ENCODE measurements around the gene EPAS1.

Gene EPAS1

DNA sequence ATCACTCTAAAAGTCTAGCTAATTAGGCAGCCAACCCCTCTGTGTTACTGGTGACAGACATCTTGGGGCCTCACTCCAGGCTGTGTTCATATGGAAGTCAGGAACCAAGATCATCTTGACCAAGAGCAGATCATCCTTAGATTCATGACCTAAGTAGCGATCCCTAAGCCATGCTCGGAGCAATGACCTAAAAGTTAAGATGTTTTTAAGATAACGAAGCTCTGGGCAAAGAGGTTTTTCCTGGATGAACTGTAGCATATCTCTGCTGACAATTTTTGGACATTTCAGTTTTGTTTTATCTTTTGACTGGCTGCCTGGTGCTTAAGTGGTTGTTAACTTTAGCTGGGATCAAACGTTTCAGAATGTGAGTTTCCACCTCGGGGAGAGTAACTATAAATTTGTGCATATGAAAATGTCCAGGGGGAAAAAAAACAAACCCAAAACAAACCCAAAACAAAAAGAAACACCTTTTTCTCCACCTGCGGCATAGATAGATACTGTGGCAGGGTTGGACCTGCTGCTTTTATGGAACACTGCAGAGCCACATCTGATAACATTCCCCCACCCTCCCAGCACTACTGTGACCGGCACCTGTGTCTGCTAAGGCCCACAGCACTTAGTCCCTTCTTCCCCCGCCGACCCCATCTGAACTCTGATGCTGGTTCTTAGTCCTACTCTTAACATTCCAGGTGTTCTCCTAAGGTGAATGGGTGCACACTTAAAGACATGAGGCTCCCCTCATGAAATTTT lies 45.5 kb downstream of the EPAS1 start:
- no peak for DNase-seq

DNA sequence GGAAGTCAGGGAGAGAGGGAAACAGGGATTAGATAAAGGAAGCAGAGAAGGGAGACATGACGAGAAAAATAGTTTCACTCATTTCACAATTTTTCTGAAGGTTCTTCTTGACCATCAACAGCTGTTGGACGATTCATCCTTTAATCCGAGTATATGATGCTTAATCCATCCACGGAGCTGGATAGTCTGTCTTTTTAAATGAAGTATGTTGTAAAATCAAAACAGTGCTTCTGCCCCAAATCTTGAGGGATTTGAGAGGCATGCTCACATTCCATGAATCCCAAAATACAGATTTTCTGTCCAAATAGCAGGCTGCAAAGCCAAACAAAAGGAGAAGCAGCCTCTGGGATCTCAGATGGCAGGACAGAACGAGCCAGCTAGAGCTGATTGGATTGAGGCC lies 47.5 kb downstream of the EPAS1 start:
- no peak for DNase-seq

DNA sequence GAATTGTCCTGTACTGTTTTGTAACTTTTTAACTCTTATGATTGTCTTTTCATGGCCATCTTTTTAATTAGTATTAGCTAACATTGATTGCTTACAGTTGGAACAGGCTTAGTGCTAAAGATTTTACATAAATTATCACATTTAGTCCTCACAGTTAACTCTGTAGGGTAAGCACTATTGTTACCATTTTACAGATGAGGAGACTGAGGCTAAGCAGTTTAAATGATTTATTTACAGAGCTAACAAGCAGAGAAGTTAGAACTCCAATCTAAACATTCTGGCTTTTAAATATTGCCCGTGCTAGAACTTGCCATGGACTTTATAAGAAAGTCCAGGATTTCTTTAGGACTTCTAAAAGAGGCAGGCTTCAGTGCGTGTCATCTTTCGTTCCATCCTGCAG lies 48.6 kb downstream of the EPAS1 start:
- DNase-seq: no peak

- DNase-seq: no peak
These were observed 49.5 kb downstream of the EPAS1 start for GRCh38 chr2:46346719-46347118.

DNA sequence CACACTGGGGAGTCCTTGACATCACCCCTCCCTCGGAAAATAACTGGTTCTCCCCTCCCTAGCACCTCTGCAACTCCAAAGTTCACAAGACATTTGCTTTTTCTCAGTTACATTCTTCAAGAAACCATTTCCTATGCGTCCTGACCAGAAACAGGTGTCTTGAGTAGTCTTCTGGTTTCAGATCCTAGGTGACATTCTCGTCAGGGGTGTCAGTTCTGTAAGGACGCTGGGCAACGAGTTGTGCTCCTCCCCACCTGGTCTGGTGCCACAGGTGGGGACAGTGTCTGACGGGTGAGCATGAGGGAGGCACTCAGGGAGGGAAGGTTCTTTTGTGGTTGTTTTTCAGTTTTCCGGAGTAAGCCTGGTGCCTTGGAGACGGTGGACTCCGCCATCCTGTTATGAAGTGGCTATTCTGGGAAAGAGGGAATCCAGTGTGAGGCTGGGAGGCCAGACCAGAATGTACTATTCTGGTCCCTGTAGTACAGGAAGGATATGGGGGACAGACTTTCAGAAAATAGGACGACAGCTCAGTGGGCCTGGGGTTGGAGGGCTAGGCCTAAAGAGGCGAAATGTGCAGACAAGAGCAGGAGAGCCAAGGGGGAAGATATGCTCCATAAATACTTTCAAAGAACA lies 50.6 kb downstream of the EPAS1 start:
- DNase-seq: no peak

GRCh38 chr2:46349115-46349547 lies 51.9 kb downstream of the EPAS1 start:
- no peak for DNase-seq

DNA sequence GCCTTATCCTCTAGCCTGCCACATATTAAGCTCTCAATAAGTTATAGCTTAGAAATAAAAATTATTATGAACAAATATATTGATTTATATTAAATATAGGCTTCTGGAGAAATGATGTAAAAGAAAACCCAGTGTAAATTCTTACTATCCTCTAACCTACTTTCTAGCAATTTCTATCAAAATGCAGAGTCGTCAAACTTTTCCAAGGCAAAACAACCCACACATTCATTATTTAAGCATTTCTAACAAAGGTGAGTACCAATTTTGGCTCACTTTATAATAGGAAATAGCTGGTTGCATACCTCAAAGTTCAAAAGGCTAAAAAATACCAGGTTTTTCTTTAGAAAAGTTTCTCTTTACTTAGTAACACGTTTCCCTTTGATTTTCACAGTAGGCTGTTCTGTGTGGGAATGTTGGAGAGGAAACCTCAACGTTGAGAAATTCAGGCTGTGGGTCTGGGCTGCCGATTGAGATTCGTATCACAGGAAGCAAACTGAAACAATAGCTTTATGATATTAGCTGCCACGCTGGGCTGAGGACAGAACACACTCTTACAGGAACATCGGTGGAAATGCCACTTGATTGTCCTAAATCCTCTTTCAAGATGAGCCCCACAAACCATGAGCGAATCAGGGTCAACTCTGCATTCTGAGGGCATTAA lies 53.0 kb downstream of the EPAS1 start:
- no peak for DNase-seq

GRCh38 chr2:46351098-46351749 lies 54.0 kb downstream of the EPAS1 start:
- DNase-seq: no peak

DNA sequence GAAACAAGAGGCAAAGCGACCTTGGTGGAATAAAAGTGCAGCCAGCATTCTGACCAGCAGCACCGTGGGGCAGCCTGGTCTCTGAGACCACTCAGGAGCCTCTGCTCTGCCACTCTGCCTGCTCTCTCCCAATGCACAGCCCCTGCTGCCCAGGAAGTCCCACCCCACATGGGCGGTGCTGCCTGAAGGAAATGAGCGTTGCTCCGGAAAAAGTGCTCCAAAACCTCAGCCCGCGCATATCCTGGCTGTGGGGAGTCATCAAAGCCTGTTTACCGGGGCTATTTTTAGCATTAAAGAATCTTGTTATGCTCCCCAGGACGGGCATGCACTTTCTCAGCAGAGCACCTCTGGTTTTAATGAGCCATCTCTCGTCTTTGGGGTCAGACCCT lies 54.5 kb downstream of the EPAS1 start:
- DNase-seq: no peak

DNA sequence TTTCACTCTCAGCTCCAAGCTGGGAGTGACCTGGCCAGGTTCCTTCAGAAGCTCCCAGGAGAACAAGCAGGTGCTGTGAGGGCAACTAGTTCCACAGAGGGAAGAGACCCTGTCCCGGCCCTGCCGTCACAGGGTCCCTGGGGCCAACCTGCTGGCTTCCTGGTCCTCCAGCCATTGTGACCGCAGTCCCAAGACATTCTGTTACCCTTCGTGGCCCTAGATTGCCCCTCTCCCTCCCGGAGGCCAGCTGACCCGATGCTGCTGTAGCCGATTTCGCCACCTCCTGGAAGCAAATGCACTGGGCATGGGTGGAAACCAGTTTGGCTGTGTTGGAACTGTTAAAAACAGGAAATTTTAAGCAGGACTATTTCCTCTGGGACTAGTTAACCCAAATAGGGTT lies 55.4 kb downstream of the EPAS1 start:
- no peak for DNase-seq

- DNase-seq: peak; percentile 40
These were observed 56.3 kb downstream of the EPAS1 start for GRCh38 chr2:46353509-46353908.

GRCh38 chr2:46355756-46356155 lies 58.5 kb downstream of the EPAS1 start:
- no peak for DNase-seq

- DNase-seq: no peak
These were observed 59.8 kb downstream of the EPAS1 start for GRCh38 chr2:46356991-46357390.

GRCh38 chr2:46358713-46359112 lies 61.5 kb downstream of the EPAS1 start:
- DNase-seq: no peak

- DNase-seq: no peak
These were observed 63.1 kb downstream of the EPAS1 start for GRCh38 chr2:46360303-46360702.

- DNase-seq: no peak
These were observed 64.9 kb downstream of the EPAS1 start for GRCh38 chr2:46361920-46362666.

DNA sequence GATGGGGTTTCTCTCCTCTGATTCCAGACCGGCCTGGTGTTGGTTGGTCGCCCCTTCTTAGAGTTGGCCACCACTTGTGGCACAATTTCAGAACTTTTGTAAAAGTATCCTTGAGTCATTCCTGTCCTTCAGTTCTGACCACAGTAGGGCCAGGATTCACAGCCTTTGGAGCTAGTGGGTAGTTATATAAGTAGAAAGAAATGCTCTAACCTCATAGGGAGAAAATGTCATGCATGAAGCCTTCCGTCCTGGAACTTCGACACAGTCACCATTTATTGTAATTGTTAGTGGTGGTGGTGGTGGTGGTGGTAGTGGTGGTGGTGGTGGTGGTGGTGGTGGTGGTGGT lies 65.4 kb downstream of the EPAS1 start:
- no peak for DNase-seq

- no peak for DNase-seq
These were observed 66.4 kb downstream of the EPAS1 start for GRCh38 chr2:46363535-46364170.

- DNase-seq: peak; percentile 78
These were observed 67.7 kb downstream of the EPAS1 start for GRCh38 chr2:46364797-46365457.

DNA sequence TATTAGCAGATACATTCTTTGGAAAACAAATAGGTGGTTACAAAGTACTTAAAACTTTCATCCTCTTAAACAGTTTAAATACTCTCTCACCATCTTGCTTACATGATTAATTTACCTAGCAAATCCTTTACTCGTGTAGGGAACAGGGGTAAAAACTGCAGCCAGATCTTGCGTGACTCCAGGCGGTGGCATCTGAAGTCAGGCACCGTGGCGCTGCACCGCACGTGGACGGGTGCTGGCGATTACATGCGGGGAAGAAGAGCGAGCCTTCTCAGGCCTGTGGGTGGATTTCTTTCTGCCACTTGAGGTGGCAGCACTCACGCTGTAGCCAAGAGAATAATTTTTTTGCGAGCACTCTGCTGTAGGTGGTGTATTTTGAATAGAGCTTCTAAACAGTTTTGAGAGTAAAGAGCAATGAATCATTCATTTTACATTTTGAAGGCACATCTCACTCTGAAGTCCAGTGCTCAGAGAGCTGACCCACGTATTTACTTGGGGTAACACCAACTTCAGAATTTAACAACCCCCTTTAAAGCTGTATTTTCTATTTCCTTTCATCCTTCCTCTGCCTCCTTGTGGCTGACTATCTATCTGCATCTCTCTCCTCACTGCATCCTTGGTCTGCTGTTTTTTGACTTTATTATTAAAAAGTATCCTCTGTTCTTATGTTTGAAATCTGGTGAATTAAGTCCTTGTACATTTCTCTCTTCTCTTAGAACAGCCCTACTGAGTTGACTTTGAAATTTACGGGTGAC lies 68.9 kb downstream of the EPAS1 start:
- peak; percentile 11 for DNase-seq

GRCh38 chr2:46366668-46367052 lies 69.5 kb downstream of the EPAS1 start:
- DNase-seq: no peak
